GM23338 (cell line): Measurements from ENCODE around the gene PTPRS.

Experiments used
- CREB1 ChIP-seq: fragments of 250-450 bp; sonication (Bioruptor Pico); IDR thresholded peaks from 2 replicates; pipeline ENCODE4 v1.5.0; 2020; ENCODE audit warnings: low read depth, mild to moderate bottlenecking, moderate library complexity
- CTCF ChIP-seq, 2 experiments: fragments of 200-600 bp in 1 of 2; sonication (generic) in 1 of 2; conservative IDR thresholded peaks; 2 replicates each; pipeline versions ENCODE4 v1.5.1 to v1.6.1; 2016 to 2017; ENCODE audit warnings: antibody characterized with exemption in 2 of 2, low read depth in 2 of 2, mild to moderate bottlenecking in 2 of 2, moderate library complexity in 1 of 2
- ETS1 ChIP-seq: IDR thresholded peaks from 2 replicates; pipeline ENCODE4 v1.6.1; 2016; ENCODE audit warnings: antibody characterized with exemption
- EZH2 ChIP-seq: fragments of 200-600 bp; sonication (generic); IDR thresholded peaks from one replicate; pipeline ENCODE4 v1.8.0; 2017; ENCODE audit warnings: antibody characterized with exemption, mild to moderate bottlenecking, low read depth; ENCODE audit not compliant: unreplicated experiment
- EZH2phosphoT487 ChIP-seq: fragments of 200-600 bp; sonication (generic); IDR thresholded peaks from one replicate; pipeline ENCODE4 v1.8.1; 2018; ENCODE audit warnings: antibody characterized with exemption; ENCODE audit not compliant: unreplicated experiment
- NANOG ChIP-seq: IDR thresholded peaks from 2 replicates; pipeline ENCODE4 v1.6.1; 2016; ENCODE audit warnings: antibody characterized with exemption, borderline replicate concordance
- POLR2AphosphoS5 ChIP-seq: IDR thresholded peaks from 2 replicates; pipeline ENCODE4 v1.6.1; 2016; ENCODE audit warnings: antibody characterized with exemption, low read depth
- REST ChIP-seq: IDR thresholded peaks from one replicate; pipeline ENCODE4 v1.6.1; 2018; ENCODE audit warnings: antibody characterized with exemption; ENCODE audit not compliant: unreplicated experiment
- ZNF331 ChIP-seq: fragments of 250-450 bp; sonication (Bioruptor Pico); IDR thresholded peaks from 2 replicates; pipeline ENCODE4 v1.5.0; 2020; ENCODE audit warnings: low read depth, mild to moderate bottlenecking, moderate library complexity

GRCh38 chr19:5297272-5297669, 43.3 kb downstream of the PTPRS start:
- no peak for TF ChIP-seq CTCF (conservative IDR thresholded peaks at IDR 0.05; ENCODE audit: low read depth in 2 of 2)
- TF ChIP-seq EZH2: no peak
- no peak for TF ChIP-seq EZH2phosphoT487
- TF ChIP-seq POLR2AphosphoS5: no peak
- TF ChIP-seq ETS1: no peak
- no peak for TF ChIP-seq NANOG
- TF ChIP-seq REST: no peak
- no peak for TF ChIP-seq CREB1 (CRISPR knock-in tag)
- TF ChIP-seq ZNF331: no peak
